NCI-H1092 (cell line): ENCODE data around the gene GTF2A2.
"Not testable (repeated sequence)": the region's sequence is repeated elsewhere in the genome, so short reads cannot be mapped to it uniquely, and the experiment has no call there.

Experiments used
- DNase-seq: peaks from one replicate; lab custom pipeline; 2025; lab: John Stamatoyannopoulos, UW

Gene GTF2A2, protein sequence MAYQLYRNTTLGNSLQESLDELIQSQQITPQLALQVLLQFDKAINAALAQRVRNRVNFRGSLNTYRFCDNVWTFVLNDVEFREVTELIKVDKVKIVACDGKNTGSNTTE

DNA sequence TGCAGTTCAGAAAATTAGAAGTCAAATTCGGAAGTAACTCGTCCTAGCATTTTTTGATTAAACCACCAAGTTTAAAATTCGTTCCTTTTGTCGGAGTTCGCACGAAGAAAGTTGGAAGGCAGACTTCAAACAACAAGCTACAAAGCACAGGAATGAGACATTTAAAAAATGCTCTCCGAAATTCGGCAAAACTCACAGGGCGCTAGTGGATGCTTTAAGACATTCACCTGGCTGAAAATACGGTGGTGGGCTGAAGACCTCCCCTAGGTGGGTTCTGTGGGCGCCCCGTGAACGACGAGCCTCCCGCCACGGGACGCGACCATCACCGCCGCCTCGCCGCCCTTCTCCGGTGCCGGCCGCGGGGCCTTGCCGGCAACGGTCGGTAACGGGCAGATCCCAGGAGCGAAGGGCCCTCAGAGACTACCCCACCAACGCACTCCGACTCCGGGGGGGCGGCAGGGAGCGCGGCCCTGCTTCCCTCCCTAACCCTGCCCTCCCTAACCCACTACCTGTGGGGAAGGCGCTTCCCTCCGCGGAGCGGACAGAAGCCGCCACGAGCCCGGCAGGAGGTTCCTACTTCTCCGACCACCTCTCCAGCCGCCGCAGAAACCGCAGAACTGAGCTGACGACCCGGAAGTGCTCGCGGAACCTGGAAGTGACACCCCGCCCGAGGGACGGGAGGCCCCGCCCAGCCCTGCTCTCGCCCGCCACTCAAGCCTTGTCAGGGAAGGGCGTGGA is at the start of gene GTF2A2:
TSS of gene GTF2A2 (minus strand) at position 619 of the 738 bp plus-strand sequence. CDS start 5,238 bp downstream, outside the sequence.
- DNase-seq, result peak; percentile 83

DNA sequence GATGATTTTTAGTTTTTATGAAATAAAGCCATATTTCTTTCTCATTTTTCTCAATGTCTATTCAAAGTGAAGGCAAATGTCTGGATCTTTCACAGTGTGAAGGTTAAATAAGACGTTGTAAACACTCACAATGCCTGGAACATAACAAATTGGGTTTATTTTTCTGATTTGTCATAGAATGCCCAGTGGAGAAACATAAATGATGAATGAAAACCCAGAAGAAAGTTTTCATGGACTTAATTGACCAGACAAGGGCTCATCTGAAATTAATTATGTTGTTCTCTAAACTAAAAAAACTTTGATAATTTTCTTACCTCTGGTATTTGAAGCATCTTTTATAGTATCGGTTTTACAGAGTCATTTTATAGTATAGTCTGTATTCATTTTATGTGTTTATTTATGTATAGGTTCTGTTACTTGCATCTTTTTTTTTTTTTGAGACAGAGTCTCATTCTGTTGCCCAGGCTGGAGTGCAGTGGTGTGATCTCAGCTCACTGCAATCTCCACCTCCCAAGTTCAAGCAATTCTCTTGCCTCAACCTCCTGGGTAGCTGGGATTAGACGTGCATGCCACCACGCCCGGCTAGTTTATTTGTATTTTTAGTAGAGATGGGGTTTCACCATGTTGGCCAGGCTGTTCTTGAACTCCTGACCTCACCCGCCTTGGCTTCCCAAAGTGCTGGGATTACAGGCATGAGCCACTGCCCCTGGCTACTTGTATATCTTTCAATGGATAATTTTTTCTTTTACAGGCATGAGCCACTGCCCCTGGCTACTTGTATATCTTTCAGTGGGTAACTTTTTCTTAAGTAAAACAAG is 46.9 kb upstream of the GTF2A2 start:
- DNase-seq, result no peak

DNA sequence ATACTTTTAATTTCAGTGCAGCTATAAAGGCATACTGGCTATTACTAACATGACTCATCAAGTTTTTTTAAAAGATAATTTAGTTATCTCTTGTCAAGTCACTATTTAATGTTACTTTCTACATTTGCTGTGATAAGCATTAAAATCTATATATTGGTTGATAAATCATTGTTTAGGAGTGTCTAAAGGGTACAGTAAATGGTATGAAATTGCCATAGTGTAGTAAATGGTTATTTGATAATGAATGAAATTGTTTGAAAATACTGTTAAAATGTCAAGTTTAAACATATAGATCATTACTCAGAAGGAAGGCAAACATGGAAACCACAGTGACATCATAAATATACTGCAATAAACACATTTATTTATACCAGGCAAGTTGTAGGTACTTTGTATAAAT is 45.0 kb upstream of the GTF2A2 start:
- DNase-seq, result no peak

DNA sequence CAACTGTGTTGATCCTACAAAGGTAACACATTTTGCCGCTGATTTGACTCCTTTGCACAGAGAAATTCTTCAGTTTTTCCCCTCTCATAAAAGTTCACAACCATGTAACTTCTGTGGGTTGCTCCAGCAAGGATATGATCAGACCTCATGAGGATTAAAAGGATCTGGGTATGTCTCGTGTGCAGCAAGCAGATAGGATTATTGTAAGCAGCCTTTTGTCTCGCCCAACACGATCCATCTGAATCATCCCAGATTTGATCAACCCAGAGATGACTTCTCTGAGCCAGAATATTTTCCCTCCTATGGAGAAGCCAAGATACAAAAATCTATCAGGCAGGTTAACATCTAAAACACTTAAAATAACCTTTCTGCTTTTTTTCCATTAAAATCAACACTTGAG is 44.6 kb upstream of the GTF2A2 start:
- DNase-seq, result no peak

DNA sequence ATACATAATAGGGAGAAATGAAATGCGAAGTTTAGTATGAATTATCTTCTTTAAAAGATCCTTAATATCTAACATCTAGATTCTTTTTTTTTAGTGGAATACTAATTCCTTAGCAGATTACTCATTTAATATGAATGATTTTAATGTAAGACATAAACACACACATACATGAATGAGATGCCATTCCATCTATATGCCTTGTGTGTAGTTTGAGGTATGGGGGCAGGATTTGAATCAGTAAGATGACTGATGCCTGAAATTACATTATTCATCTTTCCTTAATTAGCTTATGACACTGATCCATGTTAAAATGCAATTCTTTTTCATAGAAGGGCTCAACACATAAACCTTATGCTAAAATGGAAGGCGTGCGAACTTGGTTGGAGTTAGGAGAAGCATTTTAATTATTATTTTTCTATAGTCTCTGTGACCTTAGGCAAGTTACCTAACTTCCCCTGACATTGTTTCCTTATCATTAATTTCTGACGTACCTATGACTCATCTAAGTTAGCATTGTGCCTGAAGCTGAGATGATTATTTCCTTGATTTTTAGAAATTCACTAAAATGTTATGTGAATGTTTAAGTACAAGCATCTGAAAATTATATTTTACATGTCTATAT is 42.6 kb upstream of the GTF2A2 start:
- DNase-seq, result no peak

DNA sequence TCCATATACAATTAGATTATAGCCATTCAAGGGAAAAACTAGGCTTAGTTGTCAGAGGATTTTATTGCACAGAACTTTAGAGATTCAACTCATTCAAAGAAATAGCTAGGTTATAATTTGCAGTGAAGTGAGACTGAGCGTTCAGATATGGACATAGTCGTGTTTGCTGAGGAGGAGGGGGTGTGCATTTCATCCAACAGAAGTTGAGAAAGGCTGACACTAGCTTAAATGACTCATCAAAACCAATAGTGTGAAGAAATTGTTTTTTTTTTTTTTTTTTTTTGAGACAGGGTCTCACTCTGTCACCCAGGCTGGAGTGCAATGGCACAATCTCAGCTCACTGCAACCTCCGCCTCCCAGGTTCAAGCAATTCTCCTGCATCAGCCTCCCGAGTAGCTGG is 40.8 kb upstream of the GTF2A2 start:
- DNase-seq, result not testable (repeated sequence)

DNA sequence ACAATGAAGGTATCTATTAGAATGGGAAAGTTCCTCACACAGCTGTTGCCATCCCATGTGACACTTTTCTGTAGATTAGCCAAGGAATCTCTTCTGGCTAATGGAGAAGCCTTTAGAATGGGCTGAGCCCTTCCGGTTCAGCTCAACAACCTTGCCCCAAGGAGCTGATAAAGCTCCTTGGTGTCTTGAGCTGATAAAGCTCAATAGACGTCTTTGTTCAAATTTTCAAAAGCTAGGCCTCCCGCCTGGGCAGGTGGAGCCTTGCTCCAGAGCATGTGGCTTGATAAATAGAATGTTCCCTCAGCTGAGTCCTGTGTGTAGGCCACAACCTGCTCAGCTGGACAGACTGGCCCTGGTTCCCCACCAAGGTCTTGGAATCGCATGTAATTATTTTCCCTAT is 39.0 kb upstream of the GTF2A2 start:
- no peak for DNase-seq

DNA sequence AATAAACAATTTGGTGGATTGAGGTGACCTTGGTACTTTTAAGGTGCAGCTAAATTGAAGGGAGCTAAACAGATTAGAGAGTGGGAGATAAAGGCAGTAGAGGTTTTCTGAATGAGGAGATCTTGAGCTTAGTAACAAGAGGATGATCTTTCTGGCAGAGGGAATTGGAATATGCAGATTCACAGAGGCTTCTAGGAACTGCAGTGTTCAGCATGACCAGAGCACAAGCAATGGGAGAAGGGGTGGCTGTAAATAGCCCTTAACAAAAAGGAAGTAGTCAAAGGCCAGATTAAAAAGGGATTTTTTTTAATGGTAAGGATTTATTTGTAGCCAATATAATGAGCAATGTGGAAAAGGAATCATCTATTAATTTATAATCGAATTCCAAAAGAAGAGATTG is 37.5 kb upstream of the GTF2A2 start:
- no peak for DNase-seq

DNA sequence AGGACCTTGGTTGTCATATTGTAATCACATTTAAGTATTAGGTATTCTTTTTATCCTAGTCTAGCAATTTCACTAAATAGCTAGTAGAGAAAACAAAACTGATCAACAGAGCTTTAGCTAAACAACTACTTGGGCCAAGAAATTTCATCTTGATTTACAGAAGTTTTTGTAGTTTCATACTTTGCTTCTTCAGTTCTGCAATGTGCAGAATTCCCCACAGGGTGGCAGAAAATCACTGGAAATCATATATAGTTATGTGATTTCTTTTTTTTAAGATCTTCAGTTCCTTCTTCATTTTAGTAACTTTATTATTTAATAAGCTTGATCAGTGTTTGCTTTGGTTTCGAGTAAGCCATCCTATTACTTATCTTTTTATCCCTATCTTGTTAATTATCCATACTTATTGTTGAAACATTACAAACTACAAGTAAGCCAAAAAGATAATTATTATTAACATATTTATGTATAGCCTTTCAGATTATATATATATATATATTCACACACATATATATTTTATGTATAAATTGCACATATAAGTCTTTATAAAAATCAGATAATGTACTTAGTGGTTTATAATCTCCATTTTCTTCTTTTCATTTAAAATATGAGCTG is 34.0 kb upstream of the GTF2A2 start:
- no peak for DNase-seq

DNA sequence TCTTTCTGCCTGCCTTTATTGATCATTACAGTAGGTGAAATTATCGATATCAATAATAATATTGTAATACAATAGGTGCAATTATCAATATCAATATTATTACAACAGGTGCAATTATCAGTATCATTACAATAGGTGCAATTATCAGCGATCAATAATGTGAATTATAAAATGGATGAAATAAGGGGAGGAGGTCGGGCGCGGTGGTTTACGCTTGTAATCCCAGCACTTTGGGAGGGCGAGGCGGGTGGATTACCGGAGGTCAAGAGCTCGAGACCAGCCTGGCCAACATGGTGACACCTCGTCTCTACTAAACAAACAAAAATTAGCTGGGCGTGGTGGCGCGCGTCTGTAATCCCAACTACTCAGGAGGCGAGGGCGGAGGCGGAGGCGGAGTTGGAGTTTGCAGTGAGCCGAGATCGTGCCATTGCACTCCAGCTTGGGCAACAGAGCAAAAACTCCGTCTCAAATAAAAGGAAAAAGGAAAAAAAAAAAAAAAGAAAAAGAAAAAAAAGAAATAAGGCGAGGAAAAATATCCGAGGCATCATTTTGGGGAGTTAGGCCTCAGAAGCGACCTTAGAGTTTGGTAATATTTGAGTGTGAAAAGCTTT is 32.4 kb upstream of the GTF2A2 start:
- peak; percentile 7 for DNase-seq

DNA sequence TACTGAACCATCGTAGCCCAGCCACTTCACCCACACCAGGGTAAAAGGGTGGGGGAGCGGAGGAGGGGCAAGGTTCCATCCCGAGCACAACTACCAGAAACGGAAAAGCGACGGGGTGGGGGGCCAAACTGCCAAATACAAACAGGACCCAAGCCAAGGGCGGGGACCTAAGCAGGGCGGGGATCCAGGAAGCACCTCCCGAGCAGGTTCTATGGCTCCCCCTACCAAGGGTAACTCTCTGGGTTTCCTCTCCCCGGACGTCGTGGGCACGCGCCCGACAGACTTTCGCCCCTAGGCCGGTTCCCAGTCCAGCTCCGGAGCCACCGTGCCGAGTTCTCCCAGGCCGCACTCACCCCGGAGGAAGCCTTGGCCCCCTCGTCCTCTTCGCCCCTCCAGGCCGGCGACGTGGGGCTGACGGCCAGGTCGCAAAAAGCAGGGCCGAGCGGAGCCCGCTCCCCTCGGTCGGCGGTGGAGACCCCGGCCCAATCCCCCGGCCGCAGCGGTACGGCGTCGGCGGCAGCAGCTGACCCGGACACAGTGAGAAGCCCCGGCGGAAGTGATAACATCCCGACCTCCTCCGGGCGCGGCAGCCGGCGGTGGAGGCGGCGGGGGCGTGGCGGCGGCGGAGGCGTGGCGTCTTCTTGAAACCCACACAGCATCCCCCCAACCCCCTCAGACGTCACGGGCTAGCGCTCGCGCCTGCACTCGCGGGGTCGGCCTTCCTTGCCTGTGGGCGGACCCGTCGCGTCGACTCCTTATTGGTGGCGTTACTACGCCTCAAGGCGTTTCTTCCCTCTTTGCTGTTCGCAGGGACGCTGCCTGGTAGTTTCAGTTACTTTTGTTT is 31.7 kb upstream of the GTF2A2 start, which contains the start of gene BNIP2:
TSS of gene BNIP2 (minus strand) at position 539 of the 844 bp plus-strand sequence. CDS start 6,863 bp downstream, outside the sequence.
- DNase-seq, result peak; percentile 91

DNA sequence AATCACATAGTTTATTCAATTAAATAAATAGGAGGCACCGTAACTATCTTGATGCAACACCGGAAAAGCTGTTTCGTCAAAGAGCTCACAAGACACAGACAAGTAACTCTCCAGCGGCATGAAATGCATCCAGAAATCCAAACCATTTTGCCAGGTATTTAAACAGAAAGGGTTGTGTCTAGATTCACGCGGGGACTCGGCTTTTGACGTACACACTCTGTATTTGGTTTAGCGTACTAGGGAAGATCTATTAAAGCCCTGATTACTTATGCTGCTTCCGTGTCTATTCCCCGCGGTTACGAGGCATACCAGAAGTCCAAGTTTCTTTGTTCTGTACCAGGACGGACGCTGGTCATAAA is 31.1 kb upstream of the GTF2A2 start:
- DNase-seq, result no peak

DNA sequence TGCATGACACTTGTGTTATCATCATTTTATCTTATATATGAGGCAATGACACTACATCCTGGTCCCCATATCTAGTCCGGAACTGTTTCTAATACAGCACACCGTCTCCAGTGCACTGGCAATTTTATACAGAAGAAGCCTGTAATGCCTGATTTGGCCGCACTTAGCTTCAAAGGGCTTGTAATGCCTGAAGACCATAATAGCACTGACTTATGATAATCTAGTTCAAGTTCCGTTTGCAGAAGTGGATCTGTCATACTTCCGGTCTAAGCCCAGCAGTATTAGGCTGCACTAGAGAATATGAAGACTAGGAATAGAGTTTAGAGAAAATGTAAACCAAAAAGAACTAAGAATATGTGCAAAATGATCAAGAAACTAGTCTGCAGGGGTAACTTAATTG is 30.5 kb upstream of the GTF2A2 start:
- no peak for DNase-seq

DNA sequence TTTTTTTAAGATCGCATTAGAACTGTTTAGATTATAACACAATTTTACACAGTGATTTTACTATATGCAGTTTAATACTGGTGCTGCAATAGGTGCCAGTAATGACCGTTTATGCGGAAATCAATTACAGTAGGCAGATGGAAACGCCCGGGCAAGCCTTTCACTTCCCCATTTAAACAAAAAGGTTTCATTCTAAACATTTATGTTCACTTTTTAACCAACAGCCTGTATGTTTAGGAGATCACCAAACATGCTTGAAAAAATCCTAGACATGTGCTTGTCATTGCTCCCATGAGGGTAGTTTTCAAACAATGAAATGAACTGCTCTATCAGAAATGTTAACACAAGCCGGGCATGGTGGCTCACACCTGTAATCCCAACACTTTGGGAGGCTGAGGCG is 29.1 kb upstream of the GTF2A2 start:
- DNase-seq, result no peak

DNA sequence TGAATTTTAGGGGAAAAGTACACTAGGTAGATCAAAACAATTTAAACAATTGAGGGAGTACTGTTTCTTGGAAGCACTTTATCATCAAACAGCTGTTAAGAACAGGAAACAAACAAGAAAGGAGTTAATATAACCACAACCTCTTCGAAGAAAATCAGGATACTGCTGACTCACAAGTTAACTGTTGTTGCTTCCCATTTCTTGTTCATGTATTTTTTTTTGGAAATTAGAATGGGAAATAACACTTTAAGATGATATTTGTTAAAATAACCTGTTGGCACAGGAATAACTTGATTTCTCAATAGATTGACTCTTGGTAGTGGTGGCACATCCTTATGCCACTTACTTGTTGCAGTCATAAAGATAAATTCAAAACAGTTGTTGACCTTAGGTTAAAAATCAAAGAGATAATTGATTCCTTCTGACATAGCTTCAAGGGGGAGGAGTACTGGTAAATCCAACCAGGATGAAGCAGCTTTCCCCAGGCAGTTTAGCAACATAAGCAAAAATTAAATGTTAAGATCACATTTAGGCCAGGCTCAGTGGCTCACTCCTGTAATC is 28.5 kb upstream of the GTF2A2 start:
- DNase-seq, result no peak

DNA sequence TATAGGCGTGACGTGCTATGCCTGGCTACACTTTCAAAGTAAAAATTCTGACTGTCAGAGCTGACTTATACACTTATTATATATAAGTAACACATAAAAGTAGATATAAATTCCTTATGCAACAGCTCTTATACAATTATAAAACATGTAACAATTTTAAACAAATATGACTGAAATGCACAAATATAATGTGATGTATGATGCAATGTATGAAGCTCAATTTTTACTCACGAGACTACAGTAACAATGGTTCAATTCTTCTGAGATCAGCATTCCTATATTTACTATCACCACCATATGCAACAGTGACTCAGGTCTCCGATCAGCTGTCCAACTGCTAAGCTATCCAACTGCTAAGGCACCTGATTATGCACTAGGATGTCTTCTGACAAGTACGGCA is 23.6 kb upstream of the GTF2A2 start:
- no peak for DNase-seq

DNA sequence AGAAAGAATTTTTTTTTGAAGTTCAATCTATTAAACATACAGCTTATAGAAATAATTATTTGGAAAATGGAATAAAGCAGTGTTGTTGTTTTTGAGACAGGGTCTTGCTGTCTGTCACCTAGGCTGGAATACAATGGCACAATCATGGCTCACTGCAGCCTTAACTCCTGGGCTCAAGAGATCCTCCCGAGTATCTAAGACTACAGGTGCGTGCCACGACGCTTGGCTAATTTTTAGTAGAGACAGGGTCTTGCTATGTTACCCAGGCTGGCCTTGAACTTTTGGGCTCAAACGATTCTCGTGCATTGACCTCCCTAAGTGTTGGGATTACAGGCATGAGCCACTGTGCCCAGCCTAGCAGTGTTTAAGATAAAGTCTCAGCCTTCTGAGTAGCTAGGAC is 23.0 kb upstream of the GTF2A2 start:
- DNase-seq, result no peak

DNA sequence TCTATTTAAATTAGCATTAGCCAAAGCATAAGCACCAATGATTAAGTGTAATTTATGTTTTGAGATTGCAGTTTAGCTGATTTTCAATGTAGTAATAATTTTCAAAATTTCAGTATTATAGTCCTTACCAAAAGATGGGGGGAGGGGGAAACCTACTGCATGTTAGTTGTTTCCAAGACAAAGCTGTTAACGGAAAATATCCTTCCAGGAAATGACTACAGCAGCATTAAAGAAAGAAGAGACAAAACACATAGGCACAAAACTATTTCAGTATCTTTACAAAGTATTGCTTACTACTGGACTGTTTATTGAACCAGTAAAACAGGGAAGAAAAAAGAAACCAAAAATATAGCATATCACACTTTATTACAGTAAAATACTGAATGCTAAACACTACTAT is 21.3 kb upstream of the GTF2A2 start:
- DNase-seq, result no peak

DNA sequence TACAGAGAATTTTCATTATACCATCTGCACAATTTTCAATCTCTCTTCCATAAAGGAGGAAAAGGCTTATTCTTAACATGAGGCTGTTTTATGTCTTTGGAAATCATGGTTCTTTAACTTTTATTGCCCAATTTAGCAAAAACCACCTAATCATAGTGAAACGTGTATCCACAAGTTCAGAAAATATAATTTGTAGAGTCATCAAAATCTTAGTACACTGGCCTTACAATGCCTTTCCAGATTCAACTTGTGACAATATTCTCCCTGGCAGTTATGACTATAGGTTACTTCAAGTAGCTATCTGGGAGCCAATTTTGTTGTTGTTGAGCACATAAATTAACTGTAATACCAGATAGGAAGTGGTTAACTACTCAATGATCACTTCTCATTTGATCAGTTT is 20.9 kb upstream of the GTF2A2 start:
- no peak for DNase-seq

DNA sequence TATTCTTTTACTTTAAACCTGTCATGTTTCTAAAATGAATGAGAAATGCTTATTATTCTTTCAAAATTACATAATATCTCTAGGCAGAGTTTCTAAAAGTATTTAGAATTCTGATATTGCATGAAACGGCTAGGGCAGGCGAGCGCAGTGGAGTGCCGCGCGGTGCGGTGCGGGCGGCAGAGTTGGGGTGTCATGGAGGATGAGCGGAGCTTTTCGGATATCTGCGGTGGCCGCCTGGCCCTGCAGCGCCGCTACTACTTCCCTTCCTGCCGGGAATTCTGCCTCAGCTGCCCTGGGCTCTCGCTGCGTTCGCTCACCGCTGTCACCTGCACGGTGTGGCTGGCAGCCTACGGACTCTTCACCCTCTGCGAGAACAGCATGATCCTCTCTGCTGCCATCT is 19.2 kb upstream of the GTF2A2 start:
- DNase-seq, result no peak
